Neural cell (in vitro differentiated cells): ENCODE measurements around the gene RFX3.

Source experiments
- EZH2 ChIP-seq: fragments of 200-600, 300-800 bp; shearing (Covaris generic), sonication (generic); IDR thresholded peaks from 2 replicates; pipeline ENCODE4 v1.6.1; 2014; ENCODE audit warnings: antibody characterized with exemption, low read length, borderline replicate concordance, mild to moderate bottlenecking; ENCODE audit not compliant: insufficient read depth, poor library complexity, severe bottlenecking
- MXI1 ChIP-seq: fragments of 450-650 bp; conservative IDR thresholded peaks from 2 replicates; pipeline ENCODE4 v1.6.1; 2014; ENCODE audit warnings: antibody characterized with exemption, mild to moderate bottlenecking; ENCODE audit not compliant: poor library complexity, severe bottlenecking
- POLR2AphosphoS5 ChIP-seq: IDR thresholded peaks from 2 replicates; pipeline ENCODE4 v1.6.1; 2012
- SMC3 ChIP-seq: fragments of 450-650 bp; conservative IDR thresholded peaks from 2 replicates; pipeline ENCODE4 v1.6.1; 2014; ENCODE audit warnings: antibody characterized with exemption, mild to moderate bottlenecking, moderate library complexity; ENCODE audit not compliant: poor library complexity
- TAF1 ChIP-seq: IDR thresholded peaks from 2 replicates; pipeline ENCODE4 v1.6.1; 2012; ENCODE audit warnings: low read depth
- TF ChIP-seq, protein P1 (sequence below): fragments of 450-650 bp; IDR thresholded peaks from 2 replicates; pipeline ENCODE4 v1.5.1; 2014; ENCODE audit warnings: antibody characterized with exemption, mild to moderate bottlenecking, moderate library complexity; ENCODE audit not compliant: poor library complexity, severe bottlenecking

DNA sequence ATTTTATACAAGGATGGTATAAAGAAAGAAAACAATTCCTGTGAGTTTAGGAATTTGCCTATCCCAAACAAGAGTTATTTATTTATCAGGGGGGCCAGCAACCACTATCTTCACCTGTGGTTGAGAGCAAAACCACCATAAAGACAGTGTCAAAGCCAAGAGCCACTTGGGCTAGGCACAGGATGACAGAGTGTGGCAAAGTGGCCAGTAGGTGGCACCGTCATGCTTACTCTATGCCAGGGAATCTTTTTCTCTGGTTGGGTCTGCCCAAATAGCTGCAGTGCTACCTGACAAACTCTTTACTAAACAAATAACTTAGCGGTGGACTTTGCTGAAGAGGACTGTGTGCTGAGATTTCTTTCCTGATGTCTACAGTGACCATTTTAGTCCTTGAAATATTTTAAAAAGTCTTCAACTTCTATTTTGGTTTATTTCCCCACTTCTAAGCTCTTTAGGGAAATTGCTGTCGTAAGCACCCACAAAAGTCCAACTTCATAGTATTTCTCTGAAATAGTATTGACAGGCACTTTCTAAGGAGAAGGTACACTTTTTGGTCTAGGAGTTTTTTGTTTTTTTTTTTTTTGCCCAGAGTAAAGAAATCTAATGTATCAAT lies 285.0 kb downstream of the RFX3 start:
- TF ChIP-seq, protein P1, sequence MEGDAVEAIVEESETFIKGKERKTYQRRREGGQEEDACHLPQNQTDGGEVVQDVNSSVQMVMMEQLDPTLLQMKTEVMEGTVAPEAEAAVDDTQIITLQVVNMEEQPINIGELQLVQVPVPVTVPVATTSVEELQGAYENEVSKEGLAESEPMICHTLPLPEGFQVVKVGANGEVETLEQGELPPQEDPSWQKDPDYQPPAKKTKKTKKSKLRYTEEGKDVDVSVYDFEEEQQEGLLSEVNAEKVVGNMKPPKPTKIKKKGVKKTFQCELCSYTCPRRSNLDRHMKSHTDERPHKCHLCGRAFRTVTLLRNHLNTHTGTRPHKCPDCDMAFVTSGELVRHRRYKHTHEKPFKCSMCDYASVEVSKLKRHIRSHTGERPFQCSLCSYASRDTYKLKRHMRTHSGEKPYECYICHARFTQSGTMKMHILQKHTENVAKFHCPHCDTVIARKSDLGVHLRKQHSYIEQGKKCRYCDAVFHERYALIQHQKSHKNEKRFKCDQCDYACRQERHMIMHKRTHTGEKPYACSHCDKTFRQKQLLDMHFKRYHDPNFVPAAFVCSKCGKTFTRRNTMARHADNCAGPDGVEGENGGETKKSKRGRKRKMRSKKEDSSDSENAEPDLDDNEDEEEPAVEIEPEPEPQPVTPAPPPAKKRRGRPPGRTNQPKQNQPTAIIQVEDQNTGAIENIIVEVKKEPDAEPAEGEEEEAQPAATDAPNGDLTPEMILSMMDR, result peak; percentile 69
- peak; percentile 67 for TF ChIP-seq SMC3
- no peak for TF ChIP-seq POLR2AphosphoS5
- TF ChIP-seq TAF1, result no peak
- no peak for TF ChIP-seq MXI1
- TF ChIP-seq EZH2, result no peak
